Testis (tissue), 2 donors: ENCODE data around the gene GRM2.

ENCODE experiments used
- POLR2A ChIP-seq: fragments of 450-650 bp; IDR thresholded peaks from one replicate; pipeline ENCODE4 v1.6.1; 2017; ENCODE audit warnings: antibody characterized with exemption, mild to moderate bottlenecking, moderate library complexity
- TF ChIP-seq, protein P1 (sequence below), 3 experiments: fragments of 450-650 bp in 2 of 3; fragments of 200-600 bp in 1 of 3; sonication (generic) in 1 of 3; IDR thresholded peaks; one replicate each; pipeline ENCODE4 v1.5.1; 2016 to 2019; ENCODE audit warnings: antibody characterized with exemption in 3 of 3, mild to moderate bottlenecking in 2 of 3, moderate library complexity in 1 of 3

- TF ChIP-seq, protein P1, sequence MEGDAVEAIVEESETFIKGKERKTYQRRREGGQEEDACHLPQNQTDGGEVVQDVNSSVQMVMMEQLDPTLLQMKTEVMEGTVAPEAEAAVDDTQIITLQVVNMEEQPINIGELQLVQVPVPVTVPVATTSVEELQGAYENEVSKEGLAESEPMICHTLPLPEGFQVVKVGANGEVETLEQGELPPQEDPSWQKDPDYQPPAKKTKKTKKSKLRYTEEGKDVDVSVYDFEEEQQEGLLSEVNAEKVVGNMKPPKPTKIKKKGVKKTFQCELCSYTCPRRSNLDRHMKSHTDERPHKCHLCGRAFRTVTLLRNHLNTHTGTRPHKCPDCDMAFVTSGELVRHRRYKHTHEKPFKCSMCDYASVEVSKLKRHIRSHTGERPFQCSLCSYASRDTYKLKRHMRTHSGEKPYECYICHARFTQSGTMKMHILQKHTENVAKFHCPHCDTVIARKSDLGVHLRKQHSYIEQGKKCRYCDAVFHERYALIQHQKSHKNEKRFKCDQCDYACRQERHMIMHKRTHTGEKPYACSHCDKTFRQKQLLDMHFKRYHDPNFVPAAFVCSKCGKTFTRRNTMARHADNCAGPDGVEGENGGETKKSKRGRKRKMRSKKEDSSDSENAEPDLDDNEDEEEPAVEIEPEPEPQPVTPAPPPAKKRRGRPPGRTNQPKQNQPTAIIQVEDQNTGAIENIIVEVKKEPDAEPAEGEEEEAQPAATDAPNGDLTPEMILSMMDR (IDR thresholded peaks at IDR 0.05) = no peak
- no peak for TF ChIP-seq POLR2A
Measured at GRCh38 chr3:51691021-51691420, 15.8 kb upstream of the GRM2 start.
